Hematopoietic multipotent progenitor cell treated with erythropoietin and hydrocortisone succinate and interleukin-3 and kit ligand, for 4 days (in vitro differentiated cells): Measurements from ENCODE around the gene PKN2.
"Not testable (repeated sequence)": the region's sequence is repeated elsewhere in the genome, so short reads cannot be mapped to it uniquely, and the experiment has no call there.

ENCODE experiments used
- DNase-seq: peaks from one replicate; pipeline ENCODE4 v3.0.0-alpha.2; 2015

The PKN2 gene

GRCh38 chr1:88680471-88680870, 3.6 kb upstream of the PKN2 start:
- no peak for DNase-seq

- DNase-seq = peak; percentile 56
Observed at GRCh38 chr1:88680911-88681622, 3.0 kb upstream of the PKN2 start.

- DNase-seq = peak; percentile 92
Observed at GRCh38 chr1:88684482-88685258, 597 bp downstream of the PKN2 start.

- no peak for DNase-seq
Observed at GRCh38 chr1:88685259-88685620, 1.2 kb downstream of the PKN2 start.

DNA sequence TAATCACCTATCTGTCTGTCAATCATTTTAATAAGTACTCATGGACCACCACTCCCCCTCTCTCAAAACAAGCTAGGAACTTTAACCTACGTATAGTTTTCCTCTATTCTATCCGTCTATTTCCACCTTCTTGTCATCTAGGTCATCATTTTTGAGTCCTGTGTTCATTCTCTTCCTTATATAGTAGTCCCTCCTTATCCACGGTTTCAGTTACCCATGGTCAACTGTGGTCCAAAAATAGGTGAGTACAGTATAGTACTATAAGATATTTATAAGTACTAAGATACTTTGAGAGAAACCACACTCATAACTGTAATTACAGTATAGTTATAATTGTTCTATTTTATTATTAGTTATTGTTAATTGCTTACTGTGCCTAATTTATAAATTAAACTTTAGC, 7.5 kb downstream of the PKN2 start:
- DNase-seq = no peak

- no peak for DNase-seq
Observed at GRCh38 chr1:88695781-88696180, 11.7 kb downstream of the PKN2 start.

- DNase-seq = no peak
Observed at GRCh38 chr1:88697503-88697902, 13.4 kb downstream of the PKN2 start.

- no peak for DNase-seq
Observed at GRCh38 chr1:88698140-88698539, 14.1 kb downstream of the PKN2 start.

DNA sequence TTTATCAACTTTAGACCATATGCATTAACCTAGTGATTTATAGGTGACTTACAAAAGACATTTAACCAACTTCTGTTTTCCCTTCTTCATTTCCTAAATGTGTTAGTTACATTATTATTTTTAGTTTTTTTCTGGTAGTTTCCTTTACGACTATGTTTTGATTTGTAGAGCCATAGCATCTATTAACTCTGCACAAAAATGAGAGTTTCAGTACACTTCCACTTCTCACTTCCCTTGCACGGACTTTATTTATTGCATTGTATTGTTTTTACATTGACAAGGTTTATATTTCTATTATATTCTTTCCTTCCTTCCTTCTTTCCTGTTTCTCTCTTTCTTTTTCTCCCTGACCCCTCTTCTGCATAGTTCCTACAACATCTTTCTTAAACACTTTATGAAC, 14.7 kb downstream of the PKN2 start:
- DNase-seq = no peak

- DNase-seq = no peak
Observed at GRCh38 chr1:88700425-88701013, 16.4 kb downstream of the PKN2 start.

GRCh38 chr1:88701275-88701674, 17.2 kb downstream of the PKN2 start:
- DNase-seq = peak; percentile 86

DNA sequence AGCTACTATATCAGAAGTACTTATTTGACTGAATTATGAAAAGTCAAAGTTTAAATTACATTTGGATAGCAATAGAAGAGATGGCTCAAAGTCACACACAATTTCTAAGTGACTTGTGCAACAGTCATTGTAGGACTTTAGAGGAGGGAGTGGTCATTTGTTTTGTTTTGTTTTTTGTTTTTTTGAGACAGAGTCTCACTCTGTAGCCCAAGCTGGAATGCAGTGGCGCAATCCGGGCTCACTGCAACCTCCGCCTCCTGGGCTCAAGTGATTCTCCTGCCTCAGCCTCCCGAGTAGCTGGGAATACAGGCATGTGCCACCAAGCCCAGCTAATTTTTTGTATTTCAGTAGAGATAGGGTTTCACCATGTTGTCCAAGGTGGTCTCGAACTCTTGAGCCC, 17.7 kb downstream of the PKN2 start:
- not testable (repeated sequence) for DNase-seq

DNA sequence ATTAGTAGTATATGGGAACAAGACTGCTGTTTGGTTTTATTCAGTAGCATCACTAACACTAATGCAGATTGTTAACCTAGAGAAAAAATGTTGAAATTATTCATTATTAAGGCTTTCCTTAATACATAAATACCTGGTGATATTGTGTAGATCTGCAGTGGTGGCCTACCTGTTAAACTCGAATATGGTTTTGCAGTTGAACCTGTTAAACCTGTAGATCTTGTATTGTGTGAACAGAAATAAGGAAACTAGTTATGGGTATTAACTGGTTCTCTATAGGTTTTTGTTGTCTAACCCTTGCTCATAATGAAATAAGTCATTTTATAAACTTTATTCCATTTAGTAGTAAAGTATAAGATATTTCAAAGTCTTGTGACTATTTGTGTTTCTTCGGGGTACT, 23.9 kb downstream of the PKN2 start:
- DNase-seq = no peak

- not testable (repeated sequence) for DNase-seq
Observed at GRCh38 chr1:88712907-88713306, 28.8 kb downstream of the PKN2 start.

DNA sequence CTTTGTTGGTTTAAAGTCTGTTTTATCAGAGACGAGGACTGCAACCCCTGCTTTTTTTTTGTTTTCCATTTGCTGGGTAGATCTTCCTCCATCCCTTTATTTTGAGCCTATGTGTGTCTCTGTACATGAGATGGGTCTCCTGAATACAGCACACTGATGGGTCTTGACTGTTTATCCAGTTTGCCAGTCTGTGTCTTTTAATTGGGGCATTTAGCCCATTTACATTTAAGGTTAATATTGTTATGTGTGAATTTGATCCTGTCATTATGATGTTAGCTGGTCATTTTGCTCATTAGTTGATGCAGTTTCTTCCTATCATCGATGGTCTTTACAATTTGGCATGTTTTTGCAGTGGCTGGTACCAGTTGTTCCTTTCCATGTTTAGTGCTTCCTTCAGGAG, 32.5 kb downstream of the PKN2 start:
- DNase-seq = not testable (repeated sequence)

GRCh38 chr1:88722492-88722891, 38.4 kb downstream of the PKN2 start:
- no peak for DNase-seq

DNA sequence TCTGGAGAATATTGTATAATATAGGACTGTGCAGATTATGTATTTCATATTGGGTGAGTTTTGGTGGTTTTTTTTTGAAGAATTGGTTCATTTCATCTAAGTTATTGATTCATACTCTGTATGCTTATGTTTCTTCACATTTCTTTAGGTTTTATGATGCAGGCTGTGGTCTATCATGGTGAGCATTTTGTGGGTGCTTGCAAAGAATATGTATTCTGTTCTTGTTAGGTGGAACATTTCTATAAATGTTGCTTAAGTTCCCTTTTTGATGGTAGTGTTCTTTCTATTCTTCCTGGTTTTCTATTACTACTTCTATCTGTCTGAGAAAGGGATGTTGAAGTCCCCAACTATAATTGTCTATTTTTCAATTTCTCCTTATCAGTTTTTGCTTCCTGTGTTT, 42.6 kb downstream of the PKN2 start:
- DNase-seq = peak; percentile 45

- no peak for DNase-seq
Observed at GRCh38 chr1:88727205-88727604, 43.1 kb downstream of the PKN2 start.

DNA sequence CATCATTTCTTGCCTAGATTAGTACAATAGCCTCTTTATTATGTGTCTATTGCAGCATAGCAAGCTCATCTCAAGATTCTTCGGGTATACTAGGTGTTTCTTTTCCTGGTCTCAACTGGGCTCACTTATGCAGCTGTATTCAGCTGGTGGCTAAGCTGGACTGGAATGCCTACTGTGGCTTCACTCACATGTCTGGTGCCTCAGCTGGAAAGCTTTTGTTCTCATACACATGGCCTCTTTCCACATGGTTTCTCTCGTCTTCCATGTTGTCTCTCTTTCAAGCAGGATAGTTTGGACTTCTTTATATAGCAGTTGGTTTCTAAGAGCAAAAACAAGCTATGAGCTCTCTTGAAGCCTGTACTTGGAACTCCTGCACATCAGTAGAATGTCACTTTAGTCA, 45.2 kb downstream of the PKN2 start:
- no peak for DNase-seq

DNA sequence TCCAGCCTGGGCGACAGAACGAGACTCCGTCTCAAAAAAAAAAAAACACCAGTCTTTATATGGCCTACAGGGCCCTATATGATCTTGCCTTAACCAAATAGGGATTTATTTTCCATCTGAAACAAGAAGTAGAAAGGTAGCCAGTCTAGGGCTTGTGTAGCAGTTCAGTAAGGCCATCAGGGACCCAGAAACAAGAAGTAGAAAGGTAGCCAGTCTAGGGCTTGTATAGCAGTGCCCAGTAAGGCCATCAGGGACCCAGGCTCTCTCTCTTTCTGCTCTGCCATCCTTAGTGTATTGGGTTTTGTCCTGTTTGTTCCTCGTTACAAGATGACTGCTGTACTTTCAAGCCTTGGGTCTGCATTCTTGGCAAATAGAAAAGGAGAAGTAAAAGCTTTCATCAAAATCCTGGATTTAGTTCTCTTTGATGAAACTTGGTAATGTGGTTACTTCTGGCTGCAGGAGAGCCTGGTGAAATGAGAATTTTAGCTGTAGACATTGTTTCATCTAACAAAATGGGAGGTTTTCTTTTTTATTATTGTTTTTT, 46.1 kb downstream of the PKN2 start:
- DNase-seq = peak; percentile 53

DNA sequence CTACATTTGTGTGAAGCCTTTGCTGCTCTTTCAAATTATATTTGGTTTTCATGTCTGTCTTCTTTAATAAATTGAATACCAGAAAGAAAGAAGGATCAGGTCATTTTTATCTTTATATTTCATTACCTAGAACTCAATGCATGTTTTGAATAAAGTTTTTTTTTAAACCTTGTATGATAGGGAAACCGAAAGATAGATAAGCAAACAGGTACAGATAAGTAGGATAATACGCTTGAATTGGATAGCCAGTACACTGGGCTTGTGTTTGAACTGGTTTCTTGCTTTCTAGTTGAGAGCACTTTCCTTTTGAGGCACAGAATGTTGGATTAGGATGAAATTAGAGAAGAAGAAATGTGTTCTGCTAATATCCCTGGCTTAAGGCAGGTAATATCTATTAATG, 46.9 kb downstream of the PKN2 start:
- no peak for DNase-seq

- DNase-seq = peak; percentile 27
Observed at GRCh38 chr1:88731475-88732269, 47.6 kb downstream of the PKN2 start.

GRCh38 chr1:88735382-88735781, 51.3 kb downstream of the PKN2 start:
- DNase-seq = no peak
